ENCODE measurements around the gene SULT4A1. TPM values are rescaled to one million over a fixed set of nuclear protein-coding genes. Genes with fewer than 3 reads are reported as not detected.

The SULT4A1 gene
- total RNA-seq, 1 experiment from 2014 or later = 9.5 TPM

- no peak for DNase-seq (ENCODE audit: low spot score)
- in situ Hi-C loops (cut with HindIII; ENCODE audit: low sequenced_read_pairs) = no loop called here
Measured at GRCh38 chr22:43832393-43833265, 29.7 kb downstream of the SULT4A1 start.

- DNase-seq (ENCODE audit: low spot score) = no peak
- in situ Hi-C loops (cut with HindIII; ENCODE audit: low sequenced_read_pairs) = no loop called here
Measured at GRCh38 chr22:43831561-43832392, 30.5 kb downstream of the SULT4A1 start.

- no peak for DNase-seq (ENCODE audit: low spot score)
- in situ Hi-C loops (cut with HindIII; ENCODE audit: low sequenced_read_pairs) = no loop called here
Measured at GRCh38 chr22:43830931-43831560, 31.3 kb downstream of the SULT4A1 start.

GRCh38 chr22:43829904-43830851 lies 32.1 kb downstream of the SULT4A1 start:
- in situ Hi-C loops (cut with HindIII; ENCODE audit: low sequenced_read_pairs) = no loop called here
- DNase-seq (ENCODE audit: low spot score) = peak; percentile 75

- DNase-seq (ENCODE audit: low spot score) = peak; percentile 67
- in situ Hi-C loops (cut with HindIII; ENCODE audit: low sequenced_read_pairs) = no loop called here
Measured at GRCh38 chr22:43828998-43829782, 33.1 kb downstream of the SULT4A1 start.

- no peak for DNase-seq (ENCODE audit: low spot score)
- in situ Hi-C loops (cut with HindIII; ENCODE audit: low sequenced_read_pairs) = no loop called here
Measured at GRCh38 chr22:43828725-43828997, 33.7 kb downstream of the SULT4A1 start.

GRCh38 chr22:43827926-43828724 lies 34.2 kb downstream of the SULT4A1 start:
- in situ Hi-C loops (cut with HindIII; ENCODE audit: low sequenced_read_pairs) = no loop called here
- DNase-seq (ENCODE audit: low spot score) = no peak

GRCh38 chr22:43827003-43827735 lies 35.1 kb downstream of the SULT4A1 start:
- DNase-seq (ENCODE audit: low spot score) = no peak
- in situ Hi-C loops (cut with HindIII; ENCODE audit: low sequenced_read_pairs) = no loop called here

GRCh38 chr22:43826142-43827002 lies 35.9 kb downstream of the SULT4A1 start:
- in situ Hi-C loops (cut with HindIII; ENCODE audit: low sequenced_read_pairs) = no loop called here
- DNase-seq (ENCODE audit: low spot score) = no peak

- in situ Hi-C loops (cut with HindIII; ENCODE audit: low sequenced_read_pairs) = no loop called here
- no peak for DNase-seq (ENCODE audit: low spot score)
Measured at GRCh38 chr22:43825651-43826050, 36.7 kb downstream of the SULT4A1 start.

GRCh38 chr22:43824724-43825420 lies 37.4 kb downstream of the SULT4A1 start:
- in situ Hi-C loops (cut with HindIII; ENCODE audit: low sequenced_read_pairs) = no loop called here
- no peak for DNase-seq (ENCODE audit: low spot score)

GRCh38 chr22:43823911-43824665 lies 38.2 kb downstream of the SULT4A1 start:
- in situ Hi-C loops (cut with HindIII; ENCODE audit: low sequenced_read_pairs) = no loop called here
- DNase-seq (ENCODE audit: low spot score) = no peak

- DNase-seq (ENCODE audit: low spot score) = no peak
Measured at GRCh38 chr22:43823353-43823908, 38.9 kb downstream of the SULT4A1 start.

GRCh38 chr22:43821606-43822425 lies 40.5 kb downstream of the SULT4A1 start:
- no peak for DNase-seq (ENCODE audit: low spot score)
- in situ Hi-C loops (cut with HindIII; ENCODE audit: low sequenced_read_pairs) = no loop called here

More at GRCh38 chr22:43823353-43823908, 38.9 kb downstream of the SULT4A1 start:
- in situ Hi-C loops (cut with HindIII; ENCODE audit: low sequenced_read_pairs) = no loop called here
